ENCODE data around the gene GULP1.

GRCh38 chr2:188291142-188291616 lies 495 bp upstream of the GULP1 start:
- TF ChIP-seq POLR2A (IDR thresholded peaks at IDR 0.05) (no peak), CTCF (IDR thresholded peaks at IDR 0.05) (no peak)

All from adrenal gland (tissue), 5 donors.